Non-pigmented ciliary epithelial cell (primary cell): ENCODE results near the gene SF3B6.

ENCODE experiments used
- DNase-seq: peaks from one replicate; pipeline ENCODE4 v3.0.0-alpha.2; 2010; ENCODE audit warnings: low read depth

SF3B6 gene

GRCh38 chr2:24018241-24018640 is 57.9 kb downstream of the SF3B6 start:
- DNase-seq = no peak

DNA sequence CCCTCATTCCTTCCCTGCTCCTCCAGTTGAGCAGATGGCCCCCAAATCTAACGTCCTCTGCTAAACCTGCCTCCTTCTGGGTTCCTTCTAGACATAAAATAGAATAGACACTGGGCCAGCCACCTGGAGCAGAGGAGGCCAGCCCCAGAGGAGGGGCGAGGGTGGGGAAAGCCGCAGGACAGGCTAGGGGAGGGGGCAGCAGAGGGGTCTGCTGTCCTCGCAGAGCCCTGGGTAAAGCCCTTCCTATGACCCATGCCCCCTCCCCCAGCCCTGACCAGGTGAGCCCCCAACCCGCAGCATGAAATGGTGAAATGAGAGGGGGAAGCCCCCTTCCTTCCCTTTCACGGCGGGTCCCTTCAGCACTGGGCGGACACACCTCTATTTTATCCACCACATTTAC is 58.4 kb downstream of the SF3B6 start:
- no peak for DNase-seq
